ENCODE measurements around the gene BUD31. TPM values are rescaled to one million over a fixed set of nuclear protein-coding genes. Genes with fewer than 3 reads are reported as not detected.
"Not testable (repeated sequence)": the region's sequence is repeated elsewhere in the genome, so short reads cannot be mapped to it uniquely, and the experiment has no call there.

Gene BUD31
- total RNA-seq (ENCODE audit: insufficient read depth, low replicate concordance): 127 TPM

GRCh38 chr7:99408379-99409191 lies at the start of gene BUD31, which contains the start of gene PDAP1:
Gene BUD31, plus strand, starts transcription at chr7:99408969. Its CDS starts 2,124 bp downstream, at chr7:99411093.
Gene PDAP1, minus strand, starts transcription at chr7:99408597. Its CDS starts 49 bp downstream, at chr7:99408548.
- DNase-seq (ENCODE audit: low spot score): peak; percentile 96

DNA sequence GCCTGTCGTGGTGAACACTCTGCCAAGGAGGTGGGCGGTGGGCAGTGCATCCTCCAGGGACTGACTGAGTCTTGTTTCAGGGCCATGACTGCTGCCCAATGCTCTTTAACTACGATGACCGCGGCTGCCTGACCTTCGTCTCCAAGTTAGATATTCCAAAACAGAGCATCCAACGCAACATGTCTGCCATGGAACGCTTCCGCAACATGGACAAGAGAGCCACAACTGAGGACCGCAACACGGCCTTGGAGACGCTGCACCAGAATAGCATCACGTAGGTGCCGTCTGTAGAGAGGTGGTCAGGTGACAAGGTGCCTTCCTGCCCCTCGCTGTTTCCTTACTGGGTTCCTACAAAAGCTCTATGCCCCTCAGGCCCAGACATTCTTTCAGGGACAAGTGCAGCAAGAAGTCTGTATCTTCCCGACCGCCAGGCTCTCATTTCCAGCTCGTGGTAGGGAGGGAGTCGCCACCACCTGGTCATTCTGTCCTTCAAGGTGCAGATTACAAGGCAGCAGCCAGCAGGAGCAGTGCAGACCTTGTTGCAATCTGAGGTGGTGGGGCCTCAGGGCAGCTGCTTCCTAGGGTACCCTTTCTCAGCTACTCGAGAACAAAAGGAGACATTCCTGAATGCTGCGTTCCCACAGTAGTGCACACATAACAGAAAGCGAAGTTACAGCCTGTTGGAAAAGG lies 49.2 kb upstream of the BUD31 start:
- no peak for DNase-seq (ENCODE audit: low spot score)

- DNase-seq (ENCODE audit: low spot score): no peak
Measured at GRCh38 chr7:99362801-99363200, 46.0 kb upstream of the BUD31 start.

DNA sequence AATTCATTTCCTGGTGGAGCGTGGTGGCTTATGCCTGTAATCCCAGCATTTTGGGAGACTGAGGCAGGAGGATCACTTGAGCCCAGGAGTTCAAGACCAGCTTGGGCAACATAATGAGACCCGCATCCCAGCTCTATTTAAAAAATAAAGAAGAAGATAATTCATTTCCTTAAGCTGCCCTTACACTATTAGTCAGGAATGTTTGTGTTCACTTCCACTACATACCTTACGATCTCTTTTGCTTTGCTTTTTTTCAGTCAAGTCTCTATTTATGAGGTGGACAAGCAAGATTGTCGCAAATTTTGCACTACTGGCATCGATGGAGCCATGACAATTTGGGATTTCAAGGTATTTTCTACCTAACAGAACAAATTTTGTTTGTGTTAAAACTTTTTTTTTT lies 45.5 kb upstream of the BUD31 start:
- DNase-seq (ENCODE audit: low spot score): no peak

DNA sequence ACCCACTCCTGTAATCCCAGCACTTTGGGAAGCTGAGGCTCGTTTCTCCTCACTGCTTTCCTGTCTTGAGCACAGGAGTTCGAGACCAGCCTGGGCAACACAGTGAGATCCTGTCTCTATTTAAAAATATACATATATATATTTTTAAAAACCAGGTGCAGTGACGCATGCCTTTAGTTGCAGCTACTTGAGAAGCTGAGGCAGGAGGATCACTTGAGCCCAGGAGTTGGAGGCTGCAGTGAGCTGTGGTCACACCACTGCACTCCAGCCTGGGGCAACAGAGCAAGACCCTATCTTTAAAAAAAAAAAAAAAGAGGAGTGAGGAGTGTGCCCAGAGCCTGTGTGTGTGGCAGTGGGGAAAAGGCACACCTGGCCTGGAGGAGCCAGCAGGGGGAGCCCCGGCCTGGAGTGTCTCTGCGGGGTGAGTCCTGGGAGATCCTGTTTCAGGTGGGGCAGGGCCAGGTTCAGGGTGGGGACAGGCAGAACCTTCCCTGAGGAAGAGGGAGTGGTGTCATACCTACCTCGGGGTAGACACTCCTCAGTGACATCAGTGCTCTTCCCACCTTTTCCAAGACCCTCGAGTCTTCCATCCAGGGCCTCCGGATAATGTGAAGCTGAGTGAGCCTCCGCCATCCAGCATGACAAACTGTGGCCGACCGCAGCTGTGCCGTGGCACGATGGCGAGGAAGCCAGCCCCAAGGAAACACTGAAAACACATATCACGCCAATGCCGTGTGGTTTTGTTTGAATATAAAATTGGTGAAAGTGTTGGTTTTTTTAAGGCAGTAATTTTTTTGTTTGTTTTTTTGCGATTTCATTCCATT lies 43.2 kb upstream of the BUD31 start:
- no peak for DNase-seq (ENCODE audit: low spot score)

GRCh38 chr7:99366646-99367045 lies 42.1 kb upstream of the BUD31 start:
- no peak for DNase-seq (ENCODE audit: low spot score)

DNA sequence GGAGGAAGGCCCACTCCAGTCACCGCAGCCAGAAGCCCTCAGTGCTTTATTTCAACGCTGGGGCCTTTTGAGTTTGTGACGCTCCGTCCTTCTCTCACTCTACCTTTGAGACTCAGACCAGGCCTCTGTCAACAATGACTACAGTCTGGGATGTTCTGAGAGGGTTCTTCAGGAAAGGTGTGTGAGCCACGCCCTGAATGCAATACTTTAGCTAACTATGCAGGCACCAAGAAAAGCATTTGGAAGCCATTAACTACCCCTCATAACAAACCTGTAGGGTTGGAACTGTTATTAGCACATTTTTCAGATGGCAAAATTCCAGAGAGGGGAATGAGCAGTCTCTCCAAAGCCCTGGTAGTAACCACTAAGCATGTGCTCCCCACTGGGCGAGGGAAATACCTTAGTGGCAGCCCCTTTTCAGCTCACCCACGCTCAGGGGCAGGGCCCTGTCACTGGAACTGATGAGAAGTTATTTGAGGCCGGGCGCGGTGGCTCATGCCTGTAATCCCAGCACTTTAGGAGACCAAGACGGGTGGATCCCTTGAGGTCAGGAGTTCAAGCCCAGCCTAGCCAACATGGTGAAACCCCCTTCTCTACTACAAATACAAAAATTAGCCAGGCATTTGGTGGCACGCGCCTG lies 39.9 kb upstream of the BUD31 start:
- DNase-seq (ENCODE audit: low spot score): no peak

GRCh38 chr7:99369767-99370391 lies 38.9 kb upstream of the BUD31 start:
- no peak for DNase-seq (ENCODE audit: low spot score)

DNA sequence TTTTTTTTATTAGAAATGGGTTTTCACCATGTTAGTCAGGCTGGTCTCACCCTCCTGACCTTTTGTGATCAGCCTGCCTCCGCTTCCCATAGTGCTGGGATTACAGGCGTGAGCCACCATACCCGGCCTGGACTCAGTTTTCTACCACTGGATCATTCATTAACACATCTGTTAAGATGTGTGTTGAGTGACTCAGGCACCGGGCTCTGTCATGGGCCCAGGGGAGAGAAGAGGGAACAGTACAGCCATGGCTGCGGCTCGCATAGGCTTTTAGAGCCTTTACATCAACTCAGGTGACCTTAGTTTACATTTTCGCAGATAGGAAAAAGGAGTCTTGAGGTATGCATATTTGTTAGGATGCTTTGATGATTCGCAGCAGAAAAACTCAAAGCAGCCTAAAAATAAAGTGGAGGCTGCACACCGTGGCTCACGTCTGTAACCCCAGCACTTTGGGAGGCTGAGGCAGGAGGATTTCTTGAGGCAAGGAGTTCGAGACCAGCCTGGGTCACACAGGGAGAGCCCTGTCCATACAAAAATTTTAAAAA lies 37.3 kb upstream of the BUD31 start:
- DNase-seq (ENCODE audit: low spot score): no peak

DNA sequence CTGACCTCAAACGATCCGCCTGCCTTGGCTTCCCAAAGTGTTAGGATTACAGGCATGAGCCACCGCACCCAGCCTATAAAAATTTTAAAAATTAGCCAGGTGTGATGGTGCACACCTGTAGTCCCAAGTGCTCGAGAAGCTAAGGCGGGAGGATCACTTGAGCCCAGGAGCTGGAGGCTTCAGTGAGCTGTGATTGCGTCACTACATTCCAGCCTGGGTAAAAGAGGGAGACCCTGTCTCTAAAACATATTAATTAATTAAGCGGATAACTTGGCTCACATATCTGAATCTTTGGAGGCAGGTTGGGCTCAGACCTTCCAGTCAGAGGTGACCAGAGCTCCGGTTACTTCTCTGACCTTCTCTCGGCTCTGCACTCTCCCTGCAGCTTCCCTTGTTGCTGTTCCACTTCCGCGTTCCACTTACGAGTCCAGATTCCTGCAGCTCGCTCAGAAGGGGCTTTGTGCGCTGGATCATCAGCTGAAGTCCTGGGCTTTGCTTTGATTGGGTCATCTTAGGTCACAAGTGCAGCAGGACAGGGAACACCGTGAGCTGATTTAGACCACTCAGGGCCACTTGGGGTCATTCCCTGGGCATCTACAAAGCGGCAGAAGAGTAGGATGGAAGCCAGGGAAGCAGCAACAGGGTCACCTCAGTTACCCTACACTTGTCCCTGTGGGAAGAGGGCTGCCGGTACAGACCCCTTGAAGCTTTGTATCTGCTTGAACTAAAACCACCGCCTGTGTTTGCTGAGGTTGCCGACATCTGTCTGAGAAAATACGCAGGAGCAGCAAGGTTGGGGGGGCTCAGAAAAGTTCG lies 36.3 kb upstream of the BUD31 start:
- DNase-seq (ENCODE audit: low spot score): peak; percentile 85

DNA sequence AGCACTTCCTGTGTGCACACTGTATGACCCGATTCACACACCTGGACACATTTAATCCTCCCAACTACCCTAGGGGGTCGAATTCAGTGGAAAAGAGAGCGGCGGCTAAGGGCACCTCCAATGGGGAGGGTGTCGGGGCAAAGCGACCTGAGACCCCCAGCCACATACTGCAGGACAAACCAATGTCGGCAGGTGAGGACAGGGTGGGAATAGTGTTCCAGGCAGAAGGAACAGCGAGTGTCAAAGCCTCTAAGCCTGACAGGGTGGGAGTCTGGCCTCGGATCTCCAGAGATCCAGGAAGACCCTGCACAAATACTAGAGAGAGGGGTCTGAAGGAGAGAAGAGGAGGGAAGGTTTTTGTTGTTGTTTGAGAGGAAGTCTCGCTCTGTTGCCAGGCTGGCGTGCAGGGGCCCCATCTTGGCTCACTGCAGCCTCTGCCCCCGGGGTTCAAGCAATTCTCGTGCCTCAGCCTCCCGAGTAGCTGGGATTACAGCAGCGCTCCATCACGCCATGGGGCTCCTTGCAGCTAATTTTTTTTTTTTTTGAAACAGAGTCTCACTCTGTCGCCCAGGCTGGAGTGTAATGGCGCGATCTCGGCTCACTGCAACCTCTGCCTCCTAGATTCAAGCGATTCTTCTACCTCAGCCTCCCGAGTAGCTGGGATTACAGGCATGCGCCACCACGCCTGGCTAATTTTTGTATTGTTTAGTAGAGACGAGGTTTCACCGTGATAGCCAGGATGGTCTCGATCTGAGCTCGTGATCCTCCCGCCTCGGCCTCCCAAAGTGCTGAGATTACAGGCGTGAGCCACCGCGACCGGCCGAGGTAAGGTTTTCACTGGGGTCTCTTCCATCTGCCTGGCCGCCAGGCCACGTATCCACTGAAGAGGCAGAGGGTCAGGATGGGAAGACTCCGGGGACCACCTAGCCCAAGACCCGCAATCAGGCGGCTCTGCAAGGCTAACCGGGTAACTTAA lies 35.4 kb upstream of the BUD31 start:
- DNase-seq (ENCODE audit: low spot score): no peak

- peak; percentile 81 for DNase-seq (ENCODE audit: low spot score)
Measured at GRCh38 chr7:99374111-99375064, 34.4 kb upstream of the BUD31 start, which contains the start of gene ARPC1B. Gene ARPC1B, plus strand, starts transcription at chr7:99374730. Its CDS starts 10,985 bp downstream, at chr7:99385715.

- peak; percentile 86 for DNase-seq (ENCODE audit: low spot score)
Measured at GRCh38 chr7:99375070-99375807, 33.5 kb upstream of the BUD31 start.

- peak; percentile 95 for DNase-seq (ENCODE audit: low spot score)
Measured at GRCh38 chr7:99379043-99379577, 29.7 kb upstream of the BUD31 start.

- DNase-seq (ENCODE audit: low spot score): not testable (repeated sequence)
Measured at GRCh38 chr7:99379693-99380031, 29.1 kb upstream of the BUD31 start.

All from umbilical cord (tissue), 2 donors.